K562 (cell line): ENCODE data around the gene SLC12A6. TPM values are rescaled to one million over a fixed set of nuclear protein-coding genes. Genes with fewer than 3 reads are reported as not detected.
A peak's percentile ranks its signal among the peaks of the same experiment; 100 is the strongest.

Experiments
- CREM ChIP-seq: IDR thresholded peaks from 2 replicates; pipeline ENCODE4 v1.6.1; 2014; ENCODE audit warnings: antibody characterized with exemption, low read depth
- CXXC5 ChIP-seq: fragments of 250-450 bp; sonication (Bioruptor Pico); IDR thresholded peaks from 2 replicates; pipeline ENCODE4 v1.8.0; 2022; ENCODE audit warnings: inconsistent platforms, mild to moderate bottlenecking, moderate library complexity
- HDGF ChIP-seq: fragments of 450-650 bp; IDR thresholded peaks from 2 replicates; pipeline ENCODE4 v1.6.1; 2016
- HEY1 ChIP-seq: fragments of 250-450 bp; sonication (Bioruptor Pico); IDR thresholded peaks from 2 replicates; pipeline ENCODE4 v1.5.0; 2020; ENCODE audit warnings: mild to moderate bottlenecking, moderate library complexity, borderline replicate concordance
- IRF9 ChIP-seq: fragments of 450-650 bp; IDR thresholded peaks from 2 replicates; pipeline ENCODE4 v1.6.1; 2016; ENCODE audit warnings: missing biosample characterization, missing genetic modification characterization
- JUND ChIP-seq, 2 experiments: IDR thresholded peaks; 2 replicates in 1 of 2; 3 replicates in 1 of 2; pipeline ENCODE4 v1.6.1; 2011; ENCODE audit warnings: borderline replicate concordance in 2 of 2, low read depth in 2 of 2, low read length in 2 of 2, improper control_type of control experiment in 1 of 2, missing biosample characterization in 1 of 2, missing genetic modification characterization in 1 of 2, missing genetic modification reagents in 1 of 2
- KLF13 ChIP-seq: fragments of 450-650 bp; IDR thresholded peaks from 2 replicates; pipeline ENCODE4 v1.6.1; 2016; ENCODE audit warnings: missing genetic modification characterization, low read depth, mild to moderate bottlenecking, missing compliant biosample characterization, moderate library complexity, borderline replicate concordance
- MNT ChIP-seq, 2 experiments: fragments of 450-650 bp; conservative IDR thresholded peaks; 2 replicates each; pipeline ENCODE4 v1.6.1; 2017; ENCODE audit warnings: mild to moderate bottlenecking in 2 of 2, moderate library complexity in 2 of 2
- NCOA1 ChIP-seq: fragments of 450-650 bp; IDR thresholded peaks from 2 replicates; pipeline ENCODE4 v1.6.1; 2016; ENCODE audit warnings: low read depth
- REST ChIP-seq, 2 experiments: fragments of 450-650 bp; formaldehyde crosslinking in 1 of 2; IDR thresholded peaks; 2 replicates each; pipeline versions ENCODE4 v1.4.0 to v1.6.1; 2014 to 2020; ENCODE audit warnings: mild to moderate bottlenecking in 2 of 2, borderline replicate concordance in 1 of 2, low read depth in 1 of 2
- U2AF1 ChIP-seq: fragments of 200-400 bp; formaldehyde crosslinking; optimal IDR thresholded peaks from 2 replicates; pipeline ENCODE3; 2017; ENCODE audit warnings: mild to moderate bottlenecking, low read depth, low read length, moderate library complexity
- ZC3H11A ChIP-seq: IDR thresholded peaks from 2 replicates; pipeline ENCODE4 v1.6.1; 2012; ENCODE audit warnings: low read depth, low read length, improper control_type of control experiment
- ZNF584 ChIP-seq: fragments of 200-800 bp; sonication (Bioruptor generic); IDR thresholded peaks from 2 replicates; pipeline ENCODE4 v1.6.1; 2016; ENCODE audit warnings: low read depth, mild to moderate bottlenecking, missing genetic modification characterization, missing compliant biosample characterization
- ZNF589 ChIP-seq: fragments of 200-800 bp; sonication (Bioruptor generic); IDR thresholded peaks from 2 replicates; pipeline ENCODE4 v1.6.1; 2016; ENCODE audit warnings: low read depth, missing genetic modification characterization, missing compliant biosample characterization
- ZNF644 ChIP-seq: fragments of 200-800 bp; sonication (Bioruptor generic); IDR thresholded peaks from 2 replicates; pipeline ENCODE4 v1.6.1; 2016; ENCODE audit warnings: low read depth, missing genetic modification characterization, missing compliant biosample characterization
- ZNF766 ChIP-seq: fragments of 200-800 bp; sonication (Bioruptor generic); conservative IDR thresholded peaks from 2 replicates; pipeline ENCODE4 v1.6.1; 2016; ENCODE audit warnings: missing genetic modification characterization, missing compliant biosample characterization
- polyA plus RNA-seq, 8 experiments: library from polyadenylated mRNA; depleted of rRNA in 4 of 8; stranded (reverse) in 5 of 8; unstranded in 3 of 8; fragments of >200 nt; fragmentation: Nextera tagmentation in 2 of 8; fragmentation: Illumina TruSeq in 1 of 8; extraction: Ambion mirVana in 2 of 8; extraction: Trizol in 1 of 8; gene quantifications; 2 replicates each; pipeline versions ENCODE4 v1.2.1 to v1.2.3, GENCODE V29; 2011 to 2014; ENCODE audit warnings: inconsistent platforms in 1 of 8, missing spikeins in 1 of 8
- total RNA-seq, 7 experiments: library from RNA; depleted of rRNA in 6 of 7; stranded (reverse); fragments of >200 nt in 6 of 7; fragmentation: Illumina TruSeq in 2 of 7; extraction: Trizol in 2 of 7; gene quantifications; 2 replicates each; pipeline versions ENCODE4 v1.2.1 to v1.2.3, GENCODE V29; 2011 to 2021; ENCODE audit warnings: low replicate concordance in 1 of 7

SLC12A6 gene
- total and polyA plus RNA-seq, 9 of the 15 experiments (the other 6 are each of a cell fraction or from before 2014, with no cell fraction given) = 1.4 to 16.4 (median 6.7) TPM

GRCh38 chr15:34337557-34338306 lies at the start of gene SLC12A6 (continued):
- peak in 1 of 2 experiments; percentile 72; a peak in 1 of 4 replicates for TF ChIP-seq MNT (conservative IDR thresholded peaks at IDR 0.05)
- no peak for TF ChIP-seq HDGF
- TF ChIP-seq ZC3H11A = no peak
- TF ChIP-seq CXXC5 (CRISPR knock-in tag) = peak; percentile 81
- TF ChIP-seq IRF9 (tag) = no peak
- no peak for TF ChIP-seq ZNF644 (tag)
- TF ChIP-seq NCOA1 = no peak
- no peak for TF ChIP-seq U2AF1
- no peak for TF ChIP-seq HEY1 (CRISPR knock-in tag)
- TF ChIP-seq JUND (IDR thresholded peaks at IDR 0.05; ENCODE audit: borderline replicate concordance, low read depth, low read length) = peak; percentile 8; the same call in 1 of the 2 replicates
- no peak; the same call in 2 of the 3 replicates for TF ChIP-seq JUND (tag; IDR thresholded peaks at IDR 0.05; ENCODE audit: borderline replicate concordance, low read depth, low read length)
- TF ChIP-seq KLF13 (tag) = 0 out of 2 replicates have a peak, but pooled peaks have one; percentile 25
- no peak for TF ChIP-seq REST (IDR thresholded peaks at IDR 0.05; ENCODE audit: borderline replicate concordance)
- TF ChIP-seq REST (CRISPR knock-in tag; IDR thresholded peaks at IDR 0.05; ENCODE audit: low read depth) = no peak
- TF ChIP-seq ZNF766 = 0 out of 2 replicates have a peak, but pooled peaks have one; percentile 58
- peak; percentile 85 for TF ChIP-seq CREM
- no peak for TF ChIP-seq ZNF589
- no peak for TF ChIP-seq ZNF584 (CRISPR knock-in tag)
